Measurements from ENCODE around the gene ZBED4.

Gene ZBED4

DNA sequence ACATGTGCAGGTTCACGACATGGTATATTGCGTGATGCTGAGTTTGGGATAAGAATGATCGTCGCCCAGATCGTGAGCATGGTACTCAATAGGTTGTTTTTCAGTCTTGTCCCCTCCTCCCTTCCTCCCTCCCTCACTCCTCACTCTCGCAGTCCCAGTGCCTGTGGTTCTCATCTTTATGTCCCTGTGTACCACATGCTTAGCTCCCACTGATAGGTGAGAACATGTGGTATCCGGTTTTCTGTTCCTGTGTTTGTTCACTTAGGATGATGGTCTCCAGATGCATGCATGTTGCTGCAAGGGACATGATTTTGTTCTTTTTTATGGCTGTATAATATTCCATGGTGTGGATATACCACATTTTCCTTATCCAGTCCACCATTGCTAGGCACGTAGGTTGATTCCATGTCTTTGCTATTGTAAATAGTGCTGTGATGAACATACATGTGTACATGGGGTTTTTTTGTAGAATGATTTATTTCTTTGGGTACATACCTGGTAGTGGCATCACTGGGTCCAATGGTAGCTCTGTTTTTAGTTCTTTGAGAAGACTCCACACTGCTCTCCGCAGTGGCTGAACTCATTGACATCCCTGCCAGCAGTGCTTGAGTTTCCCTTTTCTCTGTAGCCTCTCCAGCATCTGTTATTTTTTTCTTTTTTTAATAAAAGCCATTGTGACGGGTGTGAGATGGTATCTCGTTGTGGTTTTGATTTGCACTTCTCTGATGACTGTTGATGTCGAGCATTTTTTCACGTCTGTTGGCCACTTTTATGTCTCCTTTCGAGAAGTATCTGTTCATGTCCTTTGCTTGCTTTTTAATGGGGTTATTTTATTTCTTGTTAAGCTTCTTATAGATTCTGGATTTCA, 16.4 kb downstream of the ZBED4 start:
- DNase-seq (ENCODE audit: low spot score in 2 of 2) (no peak), ATAC-seq (ENCODE audit: low read depth) (no peak)
- Mint-ChIP-seq H3K27me3 (no peaks in the 10 kb centered on the region), H3K4me1 (peaks cover 5% of the 10 kb centered on the region), H3K27ac (no peak overlapping the region), H3K9me3 (peaks cover 6% of the 10 kb centered on the region), H3K4me3 (no peak overlapping the region), H3K36me3 (peaks cover 41% of the 10 kb centered on the region)

DNA sequence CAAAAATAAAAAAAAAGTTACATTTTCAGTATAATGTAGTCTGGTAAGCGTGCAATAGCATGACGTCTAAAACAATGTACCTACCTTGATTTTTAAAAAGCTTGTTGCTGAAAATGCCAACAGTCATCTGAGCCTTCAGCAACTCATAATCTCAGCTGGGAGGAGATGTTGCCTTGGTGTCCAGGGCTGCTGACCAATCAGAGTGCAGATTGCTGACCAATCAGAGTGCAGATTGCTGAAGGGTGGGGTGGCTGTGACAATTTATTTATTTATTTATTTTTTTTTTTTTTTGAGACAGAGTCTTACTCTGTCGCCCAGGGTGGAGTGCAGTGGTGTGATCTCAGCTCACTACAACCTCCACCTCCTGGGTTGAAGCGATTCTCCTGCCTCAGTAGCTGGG, 17.8 kb downstream of the ZBED4 start:
- DNase-seq (ENCODE audit: low spot score in 2 of 2) (no peak), ATAC-seq (ENCODE audit: low read depth) (no peak)
- Mint-ChIP-seq H3K4me1 (peaks cover 7% of the 10 kb centered on the region), H3K27me3 (no peaks in the 10 kb centered on the region), H3K4me3 (no peak overlapping the region), H3K9me3 (no peaks in the 10 kb centered on the region), H3K36me3 (peaks cover 39% of the 10 kb centered on the region), H3K27ac (no peak overlapping the region)

DNA sequence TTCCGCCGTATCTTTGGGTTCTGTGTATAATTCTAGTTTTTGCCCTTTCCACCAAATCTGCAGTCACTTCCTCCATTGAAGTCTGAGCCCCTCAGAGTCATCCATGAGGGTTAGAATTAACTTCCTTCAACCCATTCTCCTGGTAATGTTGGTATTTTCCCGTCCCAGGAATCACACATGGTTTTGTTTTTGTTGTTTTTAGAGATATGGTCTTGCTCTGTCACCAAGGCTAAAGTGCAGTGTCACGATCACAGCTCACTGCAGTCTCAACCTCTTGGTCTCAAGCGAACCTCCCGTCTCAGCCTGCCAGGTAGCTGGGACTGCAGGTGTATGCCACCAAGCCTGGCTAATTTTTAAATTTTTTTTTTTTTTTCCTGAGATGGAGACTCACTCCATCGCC, 18.7 kb downstream of the ZBED4 start:
- Mint-ChIP-seq H3K4me3 (no peak overlapping the region), H3K9me3 (no peaks in the 10 kb centered on the region), H3K36me3 (peaks cover 34% of the 10 kb centered on the region), H3K4me1 (peaks cover 7% of the 10 kb centered on the region), H3K27me3 (no peaks in the 10 kb centered on the region), H3K27ac (no peak overlapping the region)
- ATAC-seq (ENCODE audit: low read depth) (no peak), DNase-seq (ENCODE audit: low spot score in 2 of 2) (no peak)

DNA sequence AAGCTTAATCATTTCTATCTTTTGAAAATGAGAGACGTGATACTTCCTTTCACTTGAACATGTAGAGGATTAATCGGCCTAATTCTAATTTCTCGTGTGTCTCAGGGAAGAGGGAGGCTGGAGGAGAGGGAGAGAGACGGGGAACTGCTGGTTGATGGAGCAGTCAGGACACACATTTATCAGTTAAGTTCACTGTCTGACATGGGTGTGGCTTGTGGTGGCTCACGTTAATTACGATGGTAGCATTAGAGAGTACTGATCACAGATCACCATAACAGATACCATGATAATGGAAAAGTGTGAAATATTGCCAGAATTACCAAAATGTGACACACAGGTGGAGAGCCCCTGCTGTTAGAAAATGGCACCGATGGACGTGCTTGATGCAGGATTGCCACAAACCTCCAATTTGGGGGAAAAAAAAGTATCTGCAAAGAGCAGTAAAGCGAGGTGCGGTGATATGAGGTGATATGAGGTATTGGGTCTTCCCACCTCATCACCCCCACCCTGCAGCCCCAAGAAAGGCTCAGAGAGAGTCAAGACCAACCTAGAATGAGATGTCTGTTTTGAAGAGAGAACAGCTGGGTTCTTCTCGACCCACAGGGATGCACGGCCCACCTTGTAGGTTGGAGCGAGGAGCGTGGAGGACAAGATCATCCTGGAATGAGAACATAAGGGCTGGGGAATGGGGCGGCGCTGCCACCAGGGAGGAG, 19.7 kb downstream of the ZBED4 start:
- Mint-ChIP-seq H3K27ac (peak overlapping the region; percentile 52), H3K4me3 (no peak overlapping the region), H3K4me1 (peaks cover 10% of the 10 kb centered on the region), H3K36me3 (peaks cover 34% of the 10 kb centered on the region), H3K9me3 (no peaks in the 10 kb centered on the region), H3K27me3 (no peaks in the 10 kb centered on the region)
- DNase-seq (ENCODE audit: low spot score in 2 of 2) (no peak), ATAC-seq (ENCODE audit: low read depth) (no peak)

DNA sequence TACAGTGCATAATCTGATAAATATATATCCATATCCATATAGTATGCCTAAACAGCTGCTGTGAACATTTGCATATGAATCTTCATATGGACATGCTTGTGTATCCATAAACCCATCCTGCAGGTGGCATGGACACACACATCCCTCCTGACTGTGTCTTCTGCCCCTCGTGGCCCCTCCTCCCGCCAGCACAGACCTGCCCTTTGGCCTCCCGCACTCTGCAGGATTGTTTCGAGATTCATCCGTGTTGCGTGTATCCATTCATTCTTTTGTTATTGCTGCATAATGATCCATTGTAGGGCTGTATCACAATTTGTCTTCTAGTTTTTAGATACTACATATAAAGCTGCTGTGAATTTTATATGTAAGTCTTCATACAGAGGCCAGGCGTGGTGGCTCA, 24.0 kb downstream of the ZBED4 start:
- H3K4me1 Mint-ChIP-seq, result peaks cover 20% of the 10 kb centered on the region
- H3K9me3 Mint-ChIP-seq, result no peaks in the 10 kb centered on the region
- H3K4me3 Mint-ChIP-seq, result no peak overlapping the region
- no peak overlapping the region for H3K27ac Mint-ChIP-seq
- no peaks in the 10 kb centered on the region for H3K27me3 Mint-ChIP-seq
- peaks cover 20% of the 10 kb centered on the region for H3K36me3 Mint-ChIP-seq
- DNase-seq (ENCODE audit: low spot score in 2 of 2) (no peak), ATAC-seq (ENCODE audit: low read depth) (no peak)

DNA sequence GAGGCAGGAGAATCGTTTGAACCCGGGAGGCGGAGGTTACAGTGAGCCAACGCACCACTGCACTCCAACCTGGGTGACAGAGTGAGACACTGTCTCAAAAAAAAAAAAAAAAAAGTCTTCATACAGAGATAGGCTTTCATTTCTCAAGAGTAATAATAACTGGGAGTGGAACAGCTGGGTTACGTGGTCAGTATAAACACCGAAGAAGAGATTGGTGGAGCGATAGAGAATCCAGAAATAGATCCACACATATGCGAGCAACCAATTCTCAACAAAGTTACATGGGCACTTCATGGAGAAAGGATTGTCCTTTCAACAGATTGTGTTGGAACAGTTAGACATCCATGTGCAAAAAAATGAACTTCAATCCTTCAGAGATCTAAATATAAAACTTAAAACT, 24.6 kb downstream of the ZBED4 start:
- H3K36me3 Mint-ChIP-seq, result peaks cover 23% of the 10 kb centered on the region
- DNase-seq (ENCODE audit: low spot score in 2 of 2) (no peak), ATAC-seq (ENCODE audit: low read depth) (no peak)
- H3K27ac Mint-ChIP-seq, result no peak overlapping the region
- H3K27me3 Mint-ChIP-seq, result no peaks in the 10 kb centered on the region
- no peak overlapping the region for H3K4me3 Mint-ChIP-seq
- no peaks in the 10 kb centered on the region for H3K9me3 Mint-ChIP-seq
- peaks cover 20% of the 10 kb centered on the region for H3K4me1 Mint-ChIP-seq

DNA sequence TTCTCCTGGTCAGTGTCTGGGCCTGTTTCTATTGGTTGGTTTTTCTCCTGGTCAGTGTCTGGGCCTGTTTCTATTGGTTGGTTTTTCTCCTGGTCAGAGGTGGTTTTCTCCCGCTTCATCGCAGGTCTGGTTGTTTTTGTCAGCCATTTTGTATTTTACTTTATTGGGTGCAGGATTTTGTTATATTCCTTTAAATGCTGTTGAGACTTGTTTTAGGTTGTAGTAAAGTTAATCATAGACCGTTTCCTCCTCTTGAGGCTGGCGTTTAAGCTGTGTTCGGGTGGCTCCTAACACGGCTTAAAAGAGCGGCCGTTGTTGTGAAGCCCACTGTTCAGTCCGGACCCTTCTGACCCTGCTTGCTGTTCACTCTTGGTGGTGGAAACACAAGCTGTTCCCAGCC, 26.2 kb downstream of the ZBED4 start:
- peaks cover 20% of the 10 kb centered on the region for H3K4me1 Mint-ChIP-seq
- H3K27ac Mint-ChIP-seq, result peak overlapping the region; percentile 68
- ATAC-seq (ENCODE audit: low read depth), result no peak
- H3K9me3 Mint-ChIP-seq, result no peaks in the 10 kb centered on the region
- peaks cover 28% of the 10 kb centered on the region for H3K36me3 Mint-ChIP-seq
- DNase-seq (ENCODE audit: low spot score in 2 of 2), result no peak
- H3K4me3 Mint-ChIP-seq, result peak overlapping the region; percentile 77
- no peaks in the 10 kb centered on the region for H3K27me3 Mint-ChIP-seq

DNA sequence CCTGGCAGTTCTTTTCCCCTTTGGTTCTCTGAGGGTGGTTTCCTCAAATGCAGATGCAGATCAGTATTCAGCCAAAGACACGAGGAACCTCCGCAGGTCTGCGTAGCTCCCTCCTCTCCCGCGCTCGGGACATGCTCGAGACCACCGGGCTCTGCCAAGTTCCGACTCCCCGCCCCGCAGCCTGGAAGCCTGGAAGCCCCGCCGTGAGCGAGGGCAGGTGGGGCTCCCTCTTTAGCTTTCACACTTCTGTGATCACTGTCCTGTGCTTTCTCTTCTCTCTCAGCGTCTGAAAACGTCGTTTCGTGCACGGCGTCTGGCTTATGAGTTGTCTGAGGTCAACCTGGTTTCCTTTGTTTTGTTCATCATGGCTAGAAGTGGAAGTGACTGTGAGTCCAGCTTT, 26.6 kb downstream of the ZBED4 start:
- Mint-ChIP-seq H3K27ac (peak overlapping the region; percentile 68), H3K4me1 (peaks cover 20% of the 10 kb centered on the region), H3K4me3 (peak overlapping the region; percentile 77), H3K36me3 (peaks cover 25% of the 10 kb centered on the region), H3K27me3 (no peaks in the 10 kb centered on the region), H3K9me3 (no peaks in the 10 kb centered on the region)
- DNase-seq (ENCODE audit: low spot score in 2 of 2) (no peak), ATAC-seq (ENCODE audit: low read depth) (peak; percentile 74)

DNA sequence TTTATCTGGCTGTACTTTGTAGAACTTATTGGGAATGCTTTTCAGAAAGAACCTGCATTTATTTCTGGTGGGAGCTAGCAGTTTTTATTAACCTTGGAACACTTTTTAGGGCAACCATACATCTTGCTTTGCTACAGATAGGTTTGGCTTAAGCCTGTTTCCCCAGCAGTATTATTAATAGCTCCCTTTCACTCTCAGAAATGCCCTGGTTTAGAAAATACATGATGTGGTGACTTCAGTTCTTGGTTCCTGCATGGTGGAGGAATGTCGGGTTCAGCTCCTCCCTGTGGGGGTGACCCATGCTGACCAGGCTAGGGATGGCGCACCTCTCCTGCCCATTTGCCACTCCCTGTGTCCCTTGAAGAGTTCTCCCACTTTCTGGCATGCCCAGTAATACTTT, 28.2 kb downstream of the ZBED4 start:
- H3K27me3 Mint-ChIP-seq, result no peaks in the 10 kb centered on the region
- peaks cover 18% of the 10 kb centered on the region for H3K4me1 Mint-ChIP-seq
- no peak overlapping the region for H3K27ac Mint-ChIP-seq
- ATAC-seq (ENCODE audit: low read depth) (no peak), DNase-seq (ENCODE audit: low spot score in 2 of 2) (no peak)
- no peaks in the 10 kb centered on the region for H3K9me3 Mint-ChIP-seq
- no peak overlapping the region for H3K4me3 Mint-ChIP-seq
- peaks cover 28% of the 10 kb centered on the region for H3K36me3 Mint-ChIP-seq

DNA sequence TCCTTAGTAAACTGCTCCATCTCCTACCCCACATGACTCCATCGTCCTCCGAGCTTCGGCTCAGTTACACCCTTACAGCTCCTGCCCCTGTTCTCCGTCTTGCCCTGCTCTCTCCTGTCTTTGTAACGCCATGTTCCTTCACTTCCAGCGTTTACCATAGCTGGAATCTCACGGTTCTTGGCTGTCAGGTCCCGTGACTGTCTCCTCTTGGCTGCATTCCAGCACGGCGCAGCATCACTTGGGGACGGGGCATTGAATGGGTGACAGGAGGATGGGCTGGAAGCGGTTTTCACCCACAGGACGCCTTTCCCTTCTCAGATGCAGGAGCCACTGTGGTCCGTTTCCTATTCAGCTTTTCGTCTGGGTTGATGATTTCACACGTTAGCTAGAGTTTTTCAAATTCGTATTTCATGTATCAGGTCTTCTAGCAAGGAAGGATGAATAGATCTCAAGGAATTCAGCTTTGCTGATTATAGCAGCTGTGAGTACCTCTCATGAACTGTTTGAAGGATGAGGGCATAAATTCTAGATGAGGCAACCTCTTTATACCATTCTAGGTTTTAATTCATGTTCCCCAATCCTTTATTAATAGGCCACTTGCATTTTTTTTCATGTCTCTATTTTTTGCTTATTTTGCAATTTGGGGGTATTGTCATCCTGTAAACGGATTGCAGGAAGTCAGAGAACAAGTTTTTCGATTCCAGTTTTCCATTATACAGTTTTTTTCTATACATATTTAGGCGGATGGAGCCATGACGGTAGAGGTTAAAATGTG, 29.1 kb downstream of the ZBED4 start:
- DNase-seq (ENCODE audit: low spot score in 2 of 2), result no peak
- Mint-ChIP-seq H3K9me3 (no peaks in the 10 kb centered on the region), H3K4me1 (peaks cover 16% of the 10 kb centered on the region), H3K27me3 (no peaks in the 10 kb centered on the region), H3K27ac (no peak overlapping the region), H3K4me3 (no peak overlapping the region), H3K36me3 (peaks cover 31% of the 10 kb centered on the region)
- ATAC-seq (ENCODE audit: low read depth), result no peak

DNA sequence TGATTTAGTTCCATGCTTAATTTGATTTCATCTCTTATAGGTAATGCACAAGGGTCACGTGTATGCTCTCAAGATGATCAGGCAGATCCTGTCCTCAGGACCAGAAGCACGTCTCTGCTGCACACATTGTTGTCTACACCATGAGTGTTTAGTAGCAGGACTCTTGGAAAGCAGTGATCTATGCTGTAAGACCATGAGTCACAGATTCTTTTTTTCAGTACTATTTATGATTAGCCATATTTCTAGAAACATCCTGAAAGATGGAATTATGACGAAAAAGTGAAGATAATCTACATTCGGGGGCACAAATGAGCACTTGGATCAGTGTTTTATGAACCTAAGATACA, 29.6 kb downstream of the ZBED4 start:
- Mint-ChIP-seq H3K27me3 (no peaks in the 10 kb centered on the region), H3K9me3 (no peaks in the 10 kb centered on the region), H3K27ac (no peak overlapping the region), H3K4me3 (no peak overlapping the region), H3K4me1 (peaks cover 16% of the 10 kb centered on the region), H3K36me3 (peaks cover 31% of the 10 kb centered on the region)
- ATAC-seq (ENCODE audit: low read depth) (no peak), DNase-seq (ENCODE audit: low spot score in 2 of 2) (no peak)

DNA sequence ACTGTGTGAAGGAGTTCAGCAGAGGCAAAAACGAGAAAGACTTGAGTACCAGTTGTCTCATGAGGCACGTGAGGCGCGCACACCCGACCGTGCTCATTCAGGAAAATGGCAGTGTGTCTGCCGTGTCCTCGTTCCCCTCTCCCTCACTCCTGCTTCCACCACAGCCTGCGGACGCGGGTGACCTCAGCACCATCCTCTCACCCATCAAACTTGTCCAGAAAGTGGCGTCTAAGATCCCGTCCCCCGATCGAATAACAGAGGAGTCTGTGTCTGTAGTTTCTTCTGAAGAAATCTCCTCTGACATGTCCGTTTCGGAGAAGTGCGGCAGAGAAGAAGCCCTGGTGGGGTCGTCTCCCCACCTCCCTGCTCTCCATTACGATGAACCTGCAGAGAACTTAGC, 30.4 kb downstream of the ZBED4 start:
- Mint-ChIP-seq H3K9me3 (no peaks in the 10 kb centered on the region), H3K4me1 (peaks cover 16% of the 10 kb centered on the region), H3K27me3 (no peaks in the 10 kb centered on the region), H3K27ac (no peak overlapping the region), H3K36me3 (peaks cover 30% of the 10 kb centered on the region), H3K4me3 (no peak overlapping the region)
- DNase-seq (ENCODE audit: low spot score in 2 of 2), result no peak
- ATAC-seq (ENCODE audit: low read depth), result no peak

DNA sequence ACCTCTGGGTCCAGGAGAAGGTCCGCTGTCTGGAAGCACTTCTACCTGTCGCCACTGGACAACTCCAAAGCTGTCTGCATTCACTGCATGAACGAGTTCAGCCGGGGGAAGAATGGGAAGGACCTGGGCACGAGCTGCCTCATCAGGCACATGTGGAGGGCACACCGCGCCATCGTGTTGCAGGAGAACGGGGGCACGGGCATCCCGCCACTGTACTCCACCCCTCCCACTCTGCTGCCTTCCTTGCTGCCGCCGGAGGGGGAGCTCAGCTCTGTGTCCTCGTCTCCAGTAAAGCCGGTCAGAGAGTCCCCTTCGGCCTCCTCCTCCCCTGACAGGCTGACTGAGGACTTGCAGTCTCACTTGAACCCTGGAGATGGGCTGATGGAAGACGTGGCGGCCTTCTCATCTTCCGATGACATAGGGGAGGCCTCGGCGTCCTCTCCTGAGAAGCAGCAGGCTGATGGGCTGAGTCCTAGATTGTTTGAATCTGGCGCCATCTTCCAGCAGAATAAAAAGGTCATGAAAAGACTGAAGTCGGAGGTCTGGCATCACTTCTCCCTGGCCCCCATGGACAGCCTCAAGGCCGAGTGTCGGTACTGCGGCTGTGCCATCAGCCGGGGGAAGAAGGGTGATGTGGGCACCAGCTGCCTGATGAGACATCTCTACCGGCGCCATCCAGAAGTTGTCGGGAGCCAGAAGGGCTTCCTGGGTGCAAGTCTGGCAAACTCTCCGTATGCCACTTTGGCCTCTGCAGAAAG, 31.0 kb downstream of the ZBED4 start:
- Mint-ChIP-seq H3K4me3 (no peak overlapping the region), H3K9me3 (no peaks in the 10 kb centered on the region), H3K27me3 (no peaks in the 10 kb centered on the region), H3K4me1 (peaks cover 16% of the 10 kb centered on the region), H3K27ac (no peak overlapping the region), H3K36me3 (peaks cover 35% of the 10 kb centered on the region)
- DNase-seq (ENCODE audit: low spot score in 2 of 2), result no peak
- ATAC-seq (ENCODE audit: low read depth), result no peak

DNA sequence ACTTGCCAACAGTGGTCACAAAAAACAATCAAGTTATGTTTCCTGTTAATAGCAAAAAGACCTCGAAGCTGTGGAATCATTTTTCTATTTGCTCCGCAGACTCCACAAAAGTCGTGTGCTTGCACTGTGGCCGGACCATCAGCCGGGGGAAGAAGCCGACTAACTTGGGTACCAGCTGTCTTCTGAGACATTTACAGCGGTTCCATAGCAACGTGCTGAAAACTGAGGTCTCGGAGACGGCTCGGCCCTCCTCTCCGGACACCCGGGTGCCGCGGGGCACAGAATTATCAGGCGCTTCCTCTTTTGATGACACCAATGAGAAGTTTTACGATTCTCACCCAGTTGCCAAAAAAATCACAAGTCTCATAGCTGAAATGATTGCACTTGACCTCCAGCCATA, 31.6 kb downstream of the ZBED4 start:
- peaks cover 12% of the 10 kb centered on the region for H3K4me1 Mint-ChIP-seq
- DNase-seq (ENCODE audit: low spot score in 2 of 2) (no peak), ATAC-seq (ENCODE audit: low read depth) (no peak)
- no peaks in the 10 kb centered on the region for H3K9me3 Mint-ChIP-seq
- H3K4me3 Mint-ChIP-seq, result no peak overlapping the region
- H3K36me3 Mint-ChIP-seq, result peaks cover 36% of the 10 kb centered on the region
- H3K27ac Mint-ChIP-seq, result no peak overlapping the region
- H3K27me3 Mint-ChIP-seq, result no peaks in the 10 kb centered on the region
